IMR-90 (cell line): ENCODE results near the gene TMEM271. TPM values are rescaled to one million over a fixed set of nuclear protein-coding genes. Genes with fewer than 3 reads are reported as not detected.

Experiments used
- ATAC-seq: fragments of 200-7000 bp; cut with Tn5 transposase; 2 replicates; pipeline ENCODE4 v1.9.1; 2020; ENCODE audit warnings: low read depth, mild to moderate bottlenecking, moderate library complexity
- BruUV-seq: library from RNA; stranded (reverse); fragments of 400-500 nt; replicated peaks from 2 replicates; lab custom pipeline; 2021; lab: Mats Ljungman, UMichigan
- CTCF ChIA-PET: fragments of 300-600 bp; formaldehyde crosslinking; extraction: SDS; loops from one replicate; lab custom pipeline; 2021; ENCODE audit warnings: antibody characterized with exemption; lab: Yijun Ruan, JAX
- POLR2A ChIA-PET: fragments of 300-600 bp; sonication (Branson Sonifier 250); formaldehyde crosslinking; loops from one replicate; lab custom pipeline; 2022; ENCODE audit warnings: antibody characterized with exemption; ENCODE audit not compliant: unreplicated experiment; lab: Charles Lee
- DNase-seq: peaks from one replicate; pipeline ENCODE4 v3.0.0; 2013
- H2AFZ ChIP-seq: replicated peaks from 2 replicates; pipeline ENCODE3; 2013; ENCODE audit warnings: low read length, mild to moderate bottlenecking; ENCODE audit not compliant: poor library complexity
- H2AK5ac ChIP-seq: 2 replicates; pipeline ENCODE4 v1.6.1; 2013; ENCODE audit warnings: low read depth, low read length, inconsistent platforms
- H2AK9ac ChIP-seq: replicated peaks from 2 replicates; pipeline ENCODE3; 2013; ENCODE audit warnings: mild to moderate bottlenecking, low read depth, low read length, moderate library complexity; ENCODE audit not compliant: poor library complexity
- H2BK120ac ChIP-seq: 2 replicates; pipeline ENCODE4 v1.6.1; 2013; ENCODE audit warnings: low read depth, low read length, inconsistent platforms
- H2BK15ac ChIP-seq: 3 replicates; pipeline ENCODE4 v1.6.1; 2013; ENCODE audit warnings: low read depth, low read length, inconsistent platforms
- H2BK20ac ChIP-seq: 2 replicates; pipeline ENCODE4 v1.6.1; 2013; ENCODE audit warnings: low read depth, mild to moderate bottlenecking, inconsistent platforms, low read length, moderate library complexity
- H2BK5ac ChIP-seq: 2 replicates; pipeline ENCODE4 v1.6.1; 2013; ENCODE audit warnings: mild to moderate bottlenecking, low read depth, low read length, inconsistent platforms; ENCODE audit not compliant: poor library complexity, severe bottlenecking
- H3K14ac ChIP-seq: replicated peaks from 2 replicates; pipeline ENCODE4 v1.6.1; 2013; ENCODE audit warnings: low read depth, low read length, inconsistent platforms
- H3K18ac ChIP-seq: 2 replicates; pipeline ENCODE4 v1.6.1; 2013; ENCODE audit warnings: low read depth, low read length, control low read depth
- H3K23ac ChIP-seq: 2 replicates; pipeline ENCODE4 v1.6.1; 2013; ENCODE audit warnings: low read depth, low read length, inconsistent platforms
- H3K27ac ChIP-seq: 2 replicates; pipeline ENCODE4 v1.5.1; 2013; ENCODE audit warnings: mild to moderate bottlenecking, control low read depth, low read length; ENCODE audit not compliant: insufficient read depth
- H3K27me3 ChIP-seq: 2 replicates; pipeline ENCODE4 v1.6.1; 2013; ENCODE audit warnings: low read length; ENCODE audit not compliant: control insufficient read depth, insufficient read depth
- H3K36me3 ChIP-seq: 2 replicates; pipeline ENCODE4 v1.6.1; 2013; ENCODE audit warnings: low read length, mixed read lengths; ENCODE audit not compliant: control insufficient read depth, insufficient read depth
- H3K4ac ChIP-seq: 2 replicates; pipeline ENCODE4 v1.6.1; 2013; ENCODE audit warnings: low read depth, low read length, inconsistent platforms
- H3K4me1 ChIP-seq: 2 replicates; pipeline ENCODE4 v1.6.1; 2013; ENCODE audit warnings: low read length, mixed read lengths; ENCODE audit not compliant: control insufficient read depth, insufficient read depth
- H3K4me2 ChIP-seq: 2 replicates; pipeline ENCODE4 v1.6.1; 2013; ENCODE audit warnings: low read depth, mild to moderate bottlenecking, control low read depth, low read length, moderate library complexity
- H3K4me3 ChIP-seq: 2 replicates; pipeline ENCODE4 v1.5.1; 2013; ENCODE audit warnings: low read depth, mild to moderate bottlenecking, control low read depth, low read length, moderate library complexity; ENCODE audit not compliant: insufficient read depth
- H3K56ac ChIP-seq: 2 replicates; pipeline ENCODE4 v1.6.1; 2013; ENCODE audit warnings: low read length, inconsistent platforms; ENCODE audit not compliant: insufficient read depth; ENCODE audit errors: extremely low read depth
- H3K79me1 ChIP-seq, 2 experiments: 2 replicates each; pipeline ENCODE4 v1.6.1; 2013; ENCODE audit warnings: low read length in 2 of 2, inconsistent platforms in 1 of 2, low read depth in 1 of 2
- H3K9ac ChIP-seq: 2 replicates; pipeline ENCODE4 v1.6.1; 2013; ENCODE audit warnings: low read depth, low read length, control low read depth
- H3K9me1 ChIP-seq: 2 replicates; pipeline ENCODE4 v1.6.1; 2013; ENCODE audit warnings: low read length, inconsistent platforms; ENCODE audit not compliant: insufficient read depth
- H3K9me3 ChIP-seq: 2 replicates; pipeline ENCODE4 v1.6.1; 2013; ENCODE audit warnings: low read length; ENCODE audit not compliant: control insufficient read depth, insufficient read depth
- H4K20me1 ChIP-seq: 2 replicates; pipeline ENCODE4 v1.6.1; 2013; ENCODE audit warnings: low read length, inconsistent platforms; ENCODE audit not compliant: insufficient read depth
- H4K5ac ChIP-seq: 2 replicates; pipeline ENCODE4 v1.6.1; 2013; ENCODE audit warnings: mild to moderate bottlenecking, low read depth, low read length, control low read depth
- H4K8ac ChIP-seq, 2 experiments: 2 replicates each; pipeline ENCODE4 v1.6.1; 2013; ENCODE audit warnings: low read depth in 2 of 2, low read length in 2 of 2, control low read depth in 1 of 2, inconsistent platforms in 1 of 2
- H4K91ac ChIP-seq: 2 replicates; pipeline ENCODE4 v1.6.1; 2013; ENCODE audit warnings: low read depth, low read length, inconsistent platforms; ENCODE audit not compliant: insufficient read depth
- MAFK ChIP-seq: IDR thresholded peaks from 2 replicates; pipeline ENCODE4 v1.6.1; 2012; ENCODE audit warnings: low read depth, low read length, improper control_type of control experiment
- WGBS, 2 experiments: methylation state at CpG; one replicate each; pipeline versions ENCODE4 v1.1.5 to v1.1.7; 2013; ENCODE audit warnings: missing lambda C conversion rate in 2 of 2; ENCODE audit not compliant: insufficient read length in 1 of 2; ENCODE audit errors: extremely low coverage in 2 of 2; 5-methylcytosine and 5-hydroxymethylcytosine counted together
- dilution Hi-C: fragments of 300-500 bp; cut with HindIII; formaldehyde crosslinking; loops from one replicate; pipeline ENCODE4 v1.14.3; 2018; ENCODE audit warnings: low sequenced_read_pairs; ENCODE audit not compliant: unreplicated experiment
- in situ Hi-C: fragments of 300-500 bp; cut with MboI; formaldehyde crosslinking; loops from 3 replicates; pipeline ENCODE4 v1.14.3; 2019; ENCODE audit warnings: low sequenced_read_pairs, inconsistent platforms, mixed read lengths
- intact Hi-C: fragments of 100-400 bp; cut with micrococcal nuclease; formaldehyde crosslinking; loops from 2 replicates; pipeline ENCODE4 v1.10.0; 2022
- polyA plus RNA-seq, 3 experiments: library from polyadenylated mRNA; depleted of rRNA; stranded (reverse); fragments of >200 nt; gene quantifications; 2 replicates each; pipeline ENCODE4 v1.2.3, GENCODE V29; 2012; ENCODE audit warnings: low replicate concordance in 1 of 3
- total RNA-seq: library from RNA; depleted of rRNA; stranded (reverse); fragments of >200 nt; gene quantifications from 2 replicates; pipeline ENCODE4 v1.2.3, GENCODE V29; 2012
- TF ChIP-seq, protein P1 (sequence below): fragments of 150-350 bp; IDR thresholded peaks from 2 replicates; pipeline ENCODE4 v1.6.1; 2016; ENCODE audit warnings: low read depth, mild to moderate bottlenecking, low read length, moderate library complexity, borderline replicate concordance

The TMEM271 gene
- total and polyA plus RNA-seq, 2 of the 4 experiments (the other 2 are of a cell fraction), result not detected

DNA sequence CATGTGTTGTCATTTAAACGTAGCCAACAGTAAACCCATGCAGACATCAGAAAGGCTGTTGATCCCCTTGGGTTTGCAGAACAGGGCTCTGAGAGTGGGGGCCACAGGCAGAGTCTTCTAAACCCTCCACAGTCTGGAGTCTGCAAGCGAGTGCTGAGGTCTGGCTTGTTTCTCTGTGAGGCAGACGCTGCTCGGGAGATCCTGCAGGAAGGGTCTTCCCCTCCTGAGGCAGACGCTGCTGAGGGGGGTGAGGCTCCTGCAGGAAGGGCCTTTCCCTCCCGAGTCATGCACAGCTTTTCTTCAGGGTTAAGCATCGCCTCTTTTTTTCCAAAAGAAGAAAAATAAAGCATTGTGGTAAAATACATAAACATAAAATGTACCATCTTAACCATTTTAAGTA, 32.1 kb upstream of the TMEM271 start:
- no peak overlapping the region for H3K27ac ChIP-seq
- ChIA-PET POLR2A (no interaction called here), CTCF (interaction anchor here (0.6 kb wide), 1 partner anchor 9 kb away, joined by 3 read pairs; no protein-coding TSS in a partner anchor)
- ATAC-seq (no peak), DNase-seq (no peak)
- H3K27me3 ChIP-seq, result 0 out of 2 replicates have a peak, but pooled peaks cover 2% of the 10 kb centered on the region
- no peak overlapping the region for H3K4me3 ChIP-seq
- H2BK20ac ChIP-seq, result no peak overlapping the region
- no peaks in the 10 kb centered on the region for H3K36me3 ChIP-seq
- H4K5ac ChIP-seq, result no peak overlapping the region
- no peaks in the 10 kb centered on the region for H4K20me1 ChIP-seq
- intact Hi-C loops, result no loop called here
- TF ChIP-seq, protein P1, sequence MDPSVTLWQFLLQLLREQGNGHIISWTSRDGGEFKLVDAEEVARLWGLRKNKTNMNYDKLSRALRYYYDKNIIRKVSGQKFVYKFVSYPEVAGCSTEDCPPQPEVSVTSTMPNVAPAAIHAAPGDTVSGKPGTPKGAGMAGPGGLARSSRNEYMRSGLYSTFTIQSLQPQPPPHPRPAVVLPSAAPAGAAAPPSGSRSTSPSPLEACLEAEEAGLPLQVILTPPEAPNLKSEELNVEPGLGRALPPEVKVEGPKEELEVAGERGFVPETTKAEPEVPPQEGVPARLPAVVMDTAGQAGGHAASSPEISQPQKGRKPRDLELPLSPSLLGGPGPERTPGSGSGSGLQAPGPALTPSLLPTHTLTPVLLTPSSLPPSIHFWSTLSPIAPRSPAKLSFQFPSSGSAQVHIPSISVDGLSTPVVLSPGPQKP, result no peak
- TF ChIP-seq MAFK, result no peak
- H3K9me3 ChIP-seq, result peaks cover 2% of the 10 kb centered on the region; the same call in 1 of the 2 replicates
- H3K79me1 ChIP-seq, result no peaks in the 10 kb centered on the region
- no peak overlapping the region for H2BK120ac ChIP-seq
- no peak overlapping the region for H3K56ac ChIP-seq
- no peak overlapping the region for H2BK5ac ChIP-seq
- no peak overlapping the region for H3K14ac ChIP-seq
- no peak overlapping the region for H2AK5ac ChIP-seq
- no peak overlapping the region for H3K23ac ChIP-seq
- BruUV-seq, result no TSS peak
- no peak overlapping the region for H3K4ac ChIP-seq
- no peaks in the 10 kb centered on the region for H3K4me1 ChIP-seq
- dilution Hi-C loops, result no loop called here
- in situ Hi-C loops, result no loop called here
- no peak overlapping the region for H3K4me2 ChIP-seq
- 14% methylated on average over 1 of the region's 7 CpGs; no CpG with 5 or more reads in 1 of the 2 experiments for WGBS, 2 experiments
- H2BK15ac ChIP-seq, result no peak overlapping the region
- no peak overlapping the region for H2AFZ ChIP-seq
- no peak overlapping the region for H4K91ac ChIP-seq
- H3K18ac ChIP-seq, result no peak overlapping the region
- no peak overlapping the region for H3K9ac ChIP-seq
- H3K9me1 ChIP-seq, result no peaks in the 10 kb centered on the region
- H4K8ac ChIP-seq, result no peak overlapping the region
- no peak overlapping the region for H2AK9ac ChIP-seq
